A673 (cell line): ENCODE measurements around the gene CRACDL.

Experiments used
- CTCF ChIP-seq: fragments of 300-800, 200-600 bp; sonication (generic); conservative IDR thresholded peaks from 2 replicates; pipeline ENCODE4 v1.5.1; 2017; ENCODE audit warnings: low read depth, mild to moderate bottlenecking, antibody characterized with exemption, low read length, moderate library complexity, mixed read lengths
- EZH2 ChIP-seq: fragments of 200-600 bp; sonication (generic); IDR thresholded peaks from 2 replicates; pipeline ENCODE4 v1.6.1; 2017; ENCODE audit warnings: borderline replicate concordance, low read depth, mild to moderate bottlenecking, mixed read lengths, antibody characterized with exemption, low read length; ENCODE audit not compliant: poor library complexity, severe bottlenecking

DNA sequence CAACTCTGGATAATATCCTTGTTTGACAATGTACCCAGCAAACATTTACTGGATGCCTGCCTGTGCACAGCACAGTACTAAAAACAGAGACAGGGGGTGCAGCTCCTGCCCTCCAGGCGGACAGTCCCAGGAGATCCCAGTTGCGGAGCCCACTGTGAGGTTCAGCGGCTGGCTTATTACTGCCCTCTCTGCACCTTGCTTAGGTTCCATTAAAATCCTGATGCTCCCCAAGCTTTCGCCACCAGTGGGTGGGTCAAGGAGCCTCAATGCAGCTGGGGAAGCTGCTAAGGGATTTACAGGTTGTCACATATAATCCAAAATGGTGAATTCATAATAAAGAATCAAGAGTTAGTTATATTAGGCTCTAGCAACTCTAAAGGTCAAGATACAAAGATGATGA is 38.3 kb downstream of the CRACDL start:
- TF ChIP-seq EZH2 (no peak), CTCF (no peak)
